ENCODE results near the gene ELMO3.
A peak's percentile ranks its signal among the peaks of the same experiment; 100 is the strongest.

The ELMO3 gene

GRCh38 chr16:67170168-67170948 lies 28.6 kb upstream of the ELMO3 start, which contains the start of gene NOL3:
TSS of gene NOL3 (plus strand) at chr16:67170538.
- FAIRE-seq (no peak), DNase-seq (ENCODE audit: insufficient read length, low spot score) (peak; percentile 82)
- TF ChIP-seq CTCF (IDR thresholded peaks at IDR 0.05; ENCODE audit: insufficient read depth, missing control alignments) = no peak

GRCh38 chr16:67170949-67171649 lies 27.8 kb upstream of the ELMO3 start:
- DNase-seq (ENCODE audit: insufficient read length, low spot score) = no peak
- TF ChIP-seq CTCF (IDR thresholded peaks at IDR 0.05; ENCODE audit: insufficient read depth, missing control alignments) = no peak
- no peak for FAIRE-seq

- no peak for TF ChIP-seq CTCF (IDR thresholded peaks at IDR 0.05; ENCODE audit: insufficient read depth, missing control alignments)
- no peak for FAIRE-seq
- DNase-seq (ENCODE audit: insufficient read length, low spot score) = no peak
These were observed 25.6 kb upstream of the ELMO3 start for GRCh38 chr16:67173323-67173722.

- peak; percentile 23 for TF ChIP-seq CTCF (IDR thresholded peaks at IDR 0.05; ENCODE audit: insufficient read depth, missing control alignments)
- DNase-seq (ENCODE audit: insufficient read length, low spot score) (no peak), FAIRE-seq (no peak)
These were observed 24.9 kb upstream of the ELMO3 start for GRCh38 chr16:67173808-67174705.

GRCh38 chr16:67174706-67175231 lies 24.2 kb upstream of the ELMO3 start:
- TF ChIP-seq CTCF (IDR thresholded peaks at IDR 0.05; ENCODE audit: insufficient read depth, missing control alignments) = no peak
- DNase-seq (ENCODE audit: insufficient read length, low spot score) = no peak
- no peak for FAIRE-seq

GRCh38 chr16:67176662-67177061 lies 22.3 kb upstream of the ELMO3 start:
- DNase-seq (ENCODE audit: insufficient read length, low spot score) (no peak), FAIRE-seq (no peak)
- TF ChIP-seq CTCF (IDR thresholded peaks at IDR 0.05; ENCODE audit: insufficient read depth, missing control alignments) = no peak
